ENCODE results near the gene SEC24D.

Gene SEC24D

GRCh38 chr4:118833192-118833820 is 2.6 kb downstream of the SEC24D start:
- no peaks in the 10 kb centered on the region for H3K9me3 ChIP-seq (ENCODE audit: control insufficient read depth, low read length)
- peak overlapping the region; percentile 99 for H3K9ac ChIP-seq (ENCODE audit: low read length)
- no peak overlapping the region for H2BK12ac ChIP-seq (ENCODE audit: low read length in 2 of 2)
- H2AFZ ChIP-seq (ENCODE audit: low read depth, low read length), result no peak overlapping the region
- H3K27me3 ChIP-seq (ENCODE audit: control insufficient read depth in 1 of 2, insufficient read depth in 1 of 2, low read length in 2 of 2), result no peaks in the 10 kb centered on the region
- H3K27ac ChIP-seq (ENCODE audit: low read length, poor library complexity, severe bottlenecking), result no peak overlapping the region
- peak overlapping the region in 1 of 2 experiments; percentile 84 for H3K4me3 ChIP-seq (ENCODE audit: insufficient read depth in 1 of 2, low read depth in 1 of 2, low read length in 2 of 2)
- no peak overlapping the region for H3K14ac ChIP-seq (ENCODE audit: low read length in 2 of 2)
- H3K79me1 ChIP-seq (replicated peaks; ENCODE audit: low read length, poor library complexity, severe bottlenecking), result no peaks in the 10 kb centered on the region
- H3K23ac ChIP-seq (ENCODE audit: low read length in 2 of 2), result no peak overlapping the region
- no peak overlapping the region for H3K18ac ChIP-seq (ENCODE audit: low read depth in 1 of 2, low read length in 2 of 2)
- no peak overlapping the region for H3K4me2 ChIP-seq (ENCODE audit: low read length, poor library complexity, severe bottlenecking)
- H3K4ac ChIP-seq (ENCODE audit: low read depth in 1 of 2, low read length in 2 of 2), result no peak overlapping the region
- no peak overlapping the region for H2BK15ac ChIP-seq (ENCODE audit: low read depth, poor library complexity, severe bottlenecking)
- WGBS, result 100% methylated on average over 2 of the region's 5 CpGs
- no peak overlapping the region for H2AK5ac ChIP-seq (ENCODE audit: low read length, severe bottlenecking)
- peaks cover 29 to 55% of the 10 kb centered on the region in 2 experiments for H3K36me3 ChIP-seq (ENCODE audit: control insufficient read depth in 1 of 2, insufficient read depth in 2 of 2, low read depth in 1 of 2, low read length in 2 of 2)
- no peak overlapping the region for H2BK120ac ChIP-seq (ENCODE audit: low read depth, low read length)
- no peak overlapping the region for H4K91ac ChIP-seq (ENCODE audit: low read length)
- no peak overlapping the region for H2BK5ac ChIP-seq (ENCODE audit: low read depth, low read length, poor library complexity, severe bottlenecking)
- H3K4me1 ChIP-seq (ENCODE audit: control insufficient read depth, insufficient read depth, low read depth, low read length), result peaks cover 5% of the 10 kb centered on the region
- no peak for DNase-seq
- no peak overlapping the region for H4K8ac ChIP-seq (ENCODE audit: low read length)

- Histone ChIP-seq H4K8ac (ENCODE audit: low read length) (no peak overlapping the region), H3K27ac (ENCODE audit: low read length, poor library complexity, severe bottlenecking) (no peak overlapping the region), H4K91ac (ENCODE audit: low read length) (no peak overlapping the region), H3K36me3 (ENCODE audit: control insufficient read depth in 1 of 2, insufficient read depth in 2 of 2, low read depth in 1 of 2, low read length in 2 of 2) (peaks cover 40 to 88% of the 10 kb centered on the region in 2 experiments), H2AK5ac (ENCODE audit: low read length, severe bottlenecking) (no peak overlapping the region), H3K18ac (ENCODE audit: low read depth in 1 of 2, low read length in 2 of 2) (no peak overlapping the region), H2AFZ (ENCODE audit: low read depth, low read length) (no peak overlapping the region), H2BK15ac (ENCODE audit: low read depth, poor library complexity, severe bottlenecking) (no peak overlapping the region), H3K27me3 (ENCODE audit: control insufficient read depth in 1 of 2, insufficient read depth in 1 of 2, low read length in 2 of 2) (no peaks in the 10 kb centered on the region), H3K9ac (ENCODE audit: low read length) (no peak overlapping the region), H3K4me3 (ENCODE audit: insufficient read depth in 1 of 2, low read depth in 1 of 2, low read length in 2 of 2) (no peak overlapping the region), H3K23ac (ENCODE audit: low read length in 2 of 2) (no peak overlapping the region), H3K4me2 (ENCODE audit: low read length, poor library complexity, severe bottlenecking) (no peak overlapping the region), H2BK120ac (ENCODE audit: low read depth, low read length) (no peak overlapping the region), H3K4ac (ENCODE audit: low read depth in 1 of 2, low read length in 2 of 2) (no peak overlapping the region), H3K79me1 (replicated peaks; ENCODE audit: low read length, poor library complexity, severe bottlenecking) (no peaks in the 10 kb centered on the region), H3K9me3 (ENCODE audit: control insufficient read depth, low read length) (no peaks in the 10 kb centered on the region), H2BK5ac (ENCODE audit: low read depth, low read length, poor library complexity, severe bottlenecking) (no peak overlapping the region), H3K4me1 (ENCODE audit: control insufficient read depth, insufficient read depth, low read depth, low read length) (peaks cover 9% of the 10 kb centered on the region), H2BK12ac (ENCODE audit: low read length in 2 of 2) (no peak overlapping the region), H3K14ac (ENCODE audit: low read length in 2 of 2) (no peak overlapping the region)
- WGBS, result 100% methylated on average over 2 of the region's 2 CpGs
- DNase-seq, result no peak
Observed at GRCh38 chr4:118829107-118829506, 6.8 kb downstream of the SEC24D start.

- H3K9me3 ChIP-seq (ENCODE audit: control insufficient read depth, low read length), result no peaks in the 10 kb centered on the region
- DNase-seq, result no peak
- peaks cover 46 to 88% of the 10 kb centered on the region in 2 experiments for H3K36me3 ChIP-seq (ENCODE audit: control insufficient read depth in 1 of 2, insufficient read depth in 2 of 2, low read depth in 1 of 2, low read length in 2 of 2)
- WGBS, result 83% methylated on average over 2 of the region's 2 CpGs
- no peak overlapping the region for H2BK15ac ChIP-seq (ENCODE audit: low read depth, poor library complexity, severe bottlenecking)
- peak overlapping the region; percentile 47 for H2AK5ac ChIP-seq (ENCODE audit: low read length, severe bottlenecking)
- no peak overlapping the region for H3K23ac ChIP-seq (ENCODE audit: low read length in 2 of 2)
- no peak overlapping the region for H2BK5ac ChIP-seq (ENCODE audit: low read depth, low read length, poor library complexity, severe bottlenecking)
- no peak overlapping the region for H2AFZ ChIP-seq (ENCODE audit: low read depth, low read length)
- H3K4ac ChIP-seq (ENCODE audit: low read depth in 1 of 2, low read length in 2 of 2), result no peak overlapping the region
- H2BK12ac ChIP-seq (ENCODE audit: low read length in 2 of 2), result peak overlapping the region in 1 of 2 experiments; percentile 63
- peak overlapping the region; percentile 37 for H3K4me2 ChIP-seq (ENCODE audit: low read length, poor library complexity, severe bottlenecking)
- peak overlapping the region in 1 of 2 experiments; percentile 38 for H3K4me3 ChIP-seq (ENCODE audit: insufficient read depth in 1 of 2, low read depth in 1 of 2, low read length in 2 of 2)
- no peak overlapping the region for H4K91ac ChIP-seq (ENCODE audit: low read length)
- H3K18ac ChIP-seq (ENCODE audit: low read depth in 1 of 2, low read length in 2 of 2), result no peak overlapping the region
- no peak overlapping the region for H2BK120ac ChIP-seq (ENCODE audit: low read depth, low read length)
- H3K14ac ChIP-seq (ENCODE audit: low read length in 2 of 2), result peak overlapping the region in 1 of 2 experiments; percentile 88
- H3K9ac ChIP-seq (ENCODE audit: low read length), result peak overlapping the region; percentile 69
- no peaks in the 10 kb centered on the region for H3K79me1 ChIP-seq (replicated peaks; ENCODE audit: low read length, poor library complexity, severe bottlenecking)
- H3K27me3 ChIP-seq (ENCODE audit: control insufficient read depth in 1 of 2, insufficient read depth in 1 of 2, low read length in 2 of 2), result no peaks in the 10 kb centered on the region
- peaks cover 11% of the 10 kb centered on the region for H3K4me1 ChIP-seq (ENCODE audit: control insufficient read depth, insufficient read depth, low read depth, low read length)
- H3K27ac ChIP-seq (ENCODE audit: low read length, poor library complexity, severe bottlenecking), result no peak overlapping the region
- H4K8ac ChIP-seq (ENCODE audit: low read length), result no peak overlapping the region
Observed at GRCh38 chr4:118826723-118827444, 9.0 kb downstream of the SEC24D start.

GRCh38 chr4:118825799-118826198 is 10.1 kb downstream of the SEC24D start:
- H3K9ac ChIP-seq (ENCODE audit: low read length), result peak overlapping the region; percentile 69
- peaks cover 11% of the 10 kb centered on the region for H3K4me1 ChIP-seq (ENCODE audit: control insufficient read depth, insufficient read depth, low read depth, low read length)
- no peaks in the 10 kb centered on the region for H3K79me1 ChIP-seq (replicated peaks; ENCODE audit: low read length, poor library complexity, severe bottlenecking)
- no peak overlapping the region for H3K4me3 ChIP-seq (ENCODE audit: insufficient read depth in 1 of 2, low read depth in 1 of 2, low read length in 2 of 2)
- H2AFZ ChIP-seq (ENCODE audit: low read depth, low read length), result no peak overlapping the region
- DNase-seq, result no peak
- peaks cover 36 to 79% of the 10 kb centered on the region in 2 experiments for H3K36me3 ChIP-seq (ENCODE audit: control insufficient read depth in 1 of 2, insufficient read depth in 2 of 2, low read depth in 1 of 2, low read length in 2 of 2)
- H3K14ac ChIP-seq (ENCODE audit: low read length in 2 of 2), result no peak overlapping the region
- no peak overlapping the region for H3K4ac ChIP-seq (ENCODE audit: low read depth in 1 of 2, low read length in 2 of 2)
- H2BK120ac ChIP-seq (ENCODE audit: low read depth, low read length), result no peak overlapping the region
- 100% methylated on average over 1 of the region's 3 CpGs for WGBS
- no peak overlapping the region for H2BK12ac ChIP-seq (ENCODE audit: low read length in 2 of 2)
- no peak overlapping the region for H2BK15ac ChIP-seq (ENCODE audit: low read depth, poor library complexity, severe bottlenecking)
- H3K18ac ChIP-seq (ENCODE audit: low read depth in 1 of 2, low read length in 2 of 2), result no peak overlapping the region
- H4K8ac ChIP-seq (ENCODE audit: low read length), result no peak overlapping the region
- H3K9me3 ChIP-seq (ENCODE audit: control insufficient read depth, low read length), result no peaks in the 10 kb centered on the region
- no peak overlapping the region for H3K27ac ChIP-seq (ENCODE audit: low read length, poor library complexity, severe bottlenecking)
- no peak overlapping the region for H2BK5ac ChIP-seq (ENCODE audit: low read depth, low read length, poor library complexity, severe bottlenecking)
- no peaks in the 10 kb centered on the region for H3K27me3 ChIP-seq (ENCODE audit: control insufficient read depth in 1 of 2, insufficient read depth in 1 of 2, low read length in 2 of 2)
- H2AK5ac ChIP-seq (ENCODE audit: low read length, severe bottlenecking), result no peak overlapping the region
- no peak overlapping the region for H3K23ac ChIP-seq (ENCODE audit: low read length in 2 of 2)
- H4K91ac ChIP-seq (ENCODE audit: low read length), result no peak overlapping the region
- no peak overlapping the region for H3K4me2 ChIP-seq (ENCODE audit: low read length, poor library complexity, severe bottlenecking)

Data from mesenchymal stem cell (in vitro differentiated cells and primary cell).